Left kidney (tissue), 2 donors: ENCODE data around the gene PHACTR2. TPM values are rescaled to one million over a fixed set of nuclear protein-coding genes. Genes with fewer than 3 reads are reported as not detected.
"Not testable (repeated sequence)": the region's sequence is repeated elsewhere in the genome, so short reads cannot be mapped to it uniquely, and the experiment has no call there.

ENCODE experiments used
- DNase-seq: peaks from one replicate; pipeline ENCODE4 v3.0.0-alpha.2; 2013
- polyA plus RNA-seq: library from polyadenylated mRNA; unstranded; fragments of 120-200 nt; gene quantifications from one replicate; pipeline ENCODE4 v1.2.1, GENCODE V29; 2013; ENCODE audit not compliant: insufficient read length

PHACTR2 gene
- polyA plus RNA-seq, 1 donor = 42.4 TPM

GRCh38 chr6:143765422-143766184 lies 87.8 kb downstream of the PHACTR2 start:
- DNase-seq = no peak

- DNase-seq = no peak
Observed at GRCh38 chr6:143766185-143766553, 88.4 kb downstream of the PHACTR2 start.

- DNase-seq = no peak
Observed at GRCh38 chr6:143767433-143767832, 89.7 kb downstream of the PHACTR2 start.

GRCh38 chr6:143772116-143773086 lies 94.6 kb downstream of the PHACTR2 start:
- DNase-seq = no peak

- DNase-seq = no peak
Observed at GRCh38 chr6:143773506-143774150, 95.9 kb downstream of the PHACTR2 start.

GRCh38 chr6:143774347-143774746 lies 96.6 kb downstream of the PHACTR2 start:
- no peak for DNase-seq

GRCh38 chr6:143775336-143775735 lies 97.6 kb downstream of the PHACTR2 start:
- no peak for DNase-seq

- DNase-seq = no peak
Observed at GRCh38 chr6:143778926-143779325, 101.2 kb downstream of the PHACTR2 start.

- no peak for DNase-seq
Observed at GRCh38 chr6:143782481-143782880, 104.7 kb downstream of the PHACTR2 start.

GRCh38 chr6:143783077-143783476 lies 105.3 kb downstream of the PHACTR2 start:
- DNase-seq = no peak

GRCh38 chr6:143784316-143784715 lies 106.6 kb downstream of the PHACTR2 start:
- DNase-seq = no peak

GRCh38 chr6:143786371-143786770 lies 108.6 kb downstream of the PHACTR2 start:
- not testable (repeated sequence) for DNase-seq

- DNase-seq = no peak
Observed at GRCh38 chr6:143792402-143793279, 114.9 kb downstream of the PHACTR2 start.

- DNase-seq = no peak
Observed at GRCh38 chr6:143793280-143793619, 115.5 kb downstream of the PHACTR2 start.

- not testable (repeated sequence) for DNase-seq
Observed at GRCh38 chr6:143796551-143796950, 118.8 kb downstream of the PHACTR2 start.

GRCh38 chr6:143798487-143798886 lies 120.7 kb downstream of the PHACTR2 start:
- not testable (repeated sequence) for DNase-seq

GRCh38 chr6:143802833-143803565 lies 125.2 kb downstream of the PHACTR2 start:
- no peak for DNase-seq

GRCh38 chr6:143803769-143804568 lies 126.2 kb downstream of the PHACTR2 start:
- no peak for DNase-seq

- no peak for DNase-seq
Observed at GRCh38 chr6:143804835-143805239, 127.1 kb downstream of the PHACTR2 start.
